Ovary (tissue), 9 donors: ENCODE measurements around the gene MDGA2. TPM values are rescaled to one million over a fixed set of nuclear protein-coding genes. Genes with fewer than 3 reads are reported as not detected.

Experiments used
- DNase-seq, 5 donors: peaks; one replicate each; pipeline ENCODE4 v3.0.0-alpha.2; 2019 to 2020
- H3K27ac ChIP-seq, 2 donors: fragments of 200-600 bp; one replicate each; pipeline versions ENCODE4 v1.5.1 to v1.8.0; 2019 to 2022
- H3K27me3 ChIP-seq: fragments of 200-600 bp; one replicate; pipeline ENCODE4 v1.8.0; 2022
- H3K36me3 ChIP-seq: fragments of 200-600 bp; sonication (generic); one replicate; pipeline ENCODE4 v1.5.1; 2019
- H3K4me1 ChIP-seq: one replicate; pipeline ENCODE4 v1.8.1; 2013; ENCODE audit warnings: mild to moderate bottlenecking, moderate library complexity; ENCODE audit not compliant: insufficient read depth
- H3K4me3 ChIP-seq: fragments of 200-600 bp; sonication (generic); one replicate; pipeline ENCODE4 v1.5.1; 2017
- H3K9me3 ChIP-seq, 2 donors: fragments of 200-600 bp in 1 of 2; sonication (generic) in 1 of 2; one replicate each; pipeline versions ENCODE4 v1.5.1 to v1.8.1; 2013 to 2019; ENCODE audit warnings: mild to moderate bottlenecking in 1 of 2, moderate library complexity in 1 of 2
- CTCF ChIP-seq, 3 donors: fragments of 450-650 bp in 2 of 3; fragments of 200-600 bp in 1 of 3; IDR thresholded peaks; one replicate each; pipeline versions ENCODE4 v1.5.1 to v1.8.0; 2016 to 2022; ENCODE audit warnings: antibody characterized with exemption in 3 of 3, mild to moderate bottlenecking in 1 of 3
- EP300 ChIP-seq: sonication (generic); formaldehyde crosslinking; IDR thresholded peaks from one replicate; pipeline ENCODE4 v1.6.1; 2017; ENCODE audit warnings: antibody characterized with exemption
- POLR2A ChIP-seq: fragments of 450-650 bp; IDR thresholded peaks from one replicate; pipeline ENCODE4 v1.6.1; 2017; ENCODE audit warnings: antibody characterized with exemption, mild to moderate bottlenecking, moderate library complexity
- WGBS, 3 donors: extraction: QIAGEN DNeasy Blood & Tissue Kit in 1 of 3; methylation state at CpG; one replicate each; pipeline versions ENCODE4 v1.1.5 to v1.1.7; 2013 to 2017; 5-methylcytosine and 5-hydroxymethylcytosine counted together
- intact Hi-C, 4 donors: fragments of 100-400 bp; cut with DNase I; formaldehyde crosslinking; loops; one replicate each; pipeline versions ENCODE4 v1.11.0 to v1.15.1; 2022 to 2023
- polyA plus RNA-seq, 2 donors: library from polyadenylated mRNA; stranded (reverse); fragments of 200-250 nt in 1 of 2; fragments of 350-450 nt in 1 of 2; fragmentation: Illumina TruSeq in 1 of 2; extraction: RNeasy Lipid Tissue Mini Kit (QIAGEN cat#74804) in 1 of 2; gene quantifications; one replicate each; pipeline ENCODE4 v1.2.3, GENCODE V29; 2013 to 2014
- total RNA-seq, 7 donors: library from RNA; depleted of rRNA in 2 of 7; stranded (reverse); fragments of >200 nt in 2 of 7; fragmentation: NEBNext Ultra II Directional in 3 of 7; extraction: Animal tissue kit (Norgen Biotek cat#: 25700) in 3 of 7; gene quantifications; one replicate each; pipeline versions ENCODE4 v1.1.0 to v1.2.4, GENCODE V29; 2016 to 2023
- donor health status: DM: no; HTN: no; CAD: no; lungs with moderate emphysema.
- donor health status: DM: no; HTN: no; CAD: no.
- donor health status: Bipolar disorder and iron deficiency.
- donor health status: DM: yes; HTN: yes; CAD: no.
- donor health status: DM: no; HTN: no; CAD: no.
- donor health status: DM: yes; HTN: yes; CAD: no.

Gene MDGA2
- total and polyA plus RNA-seq, 9 donors, result 0.04 to 0.26 (median 0.18) TPM; not detected in 5

- intact Hi-C loops, result no loop called here
- peaks cover 6% of the 10 kb centered on the region for H3K4me1 ChIP-seq
- no peaks in the 10 kb centered on the region for H3K36me3 ChIP-seq
- no peak overlapping the region for H3K27ac ChIP-seq
- no peak overlapping the region for H3K4me3 ChIP-seq
- no peaks in the 10 kb centered on the region for H3K9me3 ChIP-seq
- DNase-seq, result no peak
- no peaks in the 10 kb centered on the region for H3K27me3 ChIP-seq
- TF ChIP-seq CTCF (IDR thresholded peaks at IDR 0.05) (no peak), POLR2A (no peak), EP300 (no peak)
Measured at GRCh38 chr14:47555333-47555732, 120.1 kb downstream of the MDGA2 start.

- no peak for TF ChIP-seq POLR2A
- no peak for TF ChIP-seq EP300
- no peak for TF ChIP-seq CTCF (IDR thresholded peaks at IDR 0.05)
- Histone ChIP-seq H3K27ac (no peak overlapping the region), H3K36me3 (no peaks in the 10 kb centered on the region), H3K4me1 (no peaks in the 10 kb centered on the region), H3K27me3 (no peaks in the 10 kb centered on the region), H3K9me3 (no peaks in the 10 kb centered on the region), H3K4me3 (no peak overlapping the region)
- DNase-seq, result no peak
- WGBS, 3 donors, result 66 to 74% (median 72%) methylated on average over 2 of the region's 2 CpGs
- intact Hi-C loops, result no loop called here
Measured at GRCh38 chr14:47549886-47550285, 125.5 kb downstream of the MDGA2 start.

GRCh38 chr14:47543459-47543858, 131.9 kb downstream of the MDGA2 start:
- Histone ChIP-seq H3K4me1 (no peaks in the 10 kb centered on the region), H3K9me3 (no peaks in the 10 kb centered on the region), H3K4me3 (no peak overlapping the region), H3K27me3 (no peaks in the 10 kb centered on the region), H3K36me3 (no peaks in the 10 kb centered on the region), H3K27ac (no peak overlapping the region)
- 73 to 87% (median 73%) methylated on average over 1 of the region's 1 CpG for WGBS, 3 donors
- intact Hi-C loops, result no loop called here
- no peak for TF ChIP-seq POLR2A
- no peak for TF ChIP-seq EP300
- no peak for DNase-seq

GRCh38 chr14:47541662-47542061, 133.7 kb downstream of the MDGA2 start:
- Histone ChIP-seq H3K9me3 (no peaks in the 10 kb centered on the region), H3K36me3 (no peaks in the 10 kb centered on the region), H3K4me3 (no peak overlapping the region), H3K4me1 (no peaks in the 10 kb centered on the region), H3K27ac (no peak overlapping the region), H3K27me3 (no peaks in the 10 kb centered on the region)
- intact Hi-C loops, result no loop called here
- DNase-seq, result no peak
- TF ChIP-seq POLR2A (no peak), CTCF (IDR thresholded peaks at IDR 0.05) (no peak), EP300 (no peak)
- 66 to 82% (median 78%) methylated on average over 4 of the region's 4 CpGs for WGBS, 3 donors

GRCh38 chr14:47539031-47539461, 136.4 kb downstream of the MDGA2 start:
- no peaks in the 10 kb centered on the region for H3K36me3 ChIP-seq
- DNase-seq, result peak in 1 of 5 donors; percentile 11
- WGBS, 3 donors, result 42 to 53% (median 42%) methylated on average over 3 of the region's 3 CpGs
- no peak for TF ChIP-seq CTCF (IDR thresholded peaks at IDR 0.05)
- no peak for TF ChIP-seq POLR2A
- no peak for TF ChIP-seq EP300
- H3K4me1 ChIP-seq, result no peaks in the 10 kb centered on the region
- H3K4me3 ChIP-seq, result no peak overlapping the region
- no peak overlapping the region for H3K27ac ChIP-seq
- no peaks in the 10 kb centered on the region for H3K9me3 ChIP-seq
- H3K27me3 ChIP-seq, result no peaks in the 10 kb centered on the region
- intact Hi-C loops, result no loop called here
